DND-41 (cell line): ENCODE results near the gene HOXC10.

Experiments used
- CTCF ChIP-seq: IDR thresholded peaks from 2 replicates; pipeline ENCODE4 v1.5.1; 2012; ENCODE audit warnings: borderline replicate concordance, low read length, moderate library complexity, mild to moderate bottlenecking; ENCODE audit not compliant: poor library complexity, severe bottlenecking; ENCODE audit errors: extremely low read depth
- EZH2 ChIP-seq: IDR thresholded peaks from 3 replicates; pipeline ENCODE4 v1.6.1; 2012; ENCODE audit warnings: borderline replicate concordance, low read depth, mild to moderate bottlenecking, moderate library complexity, low read length, inconsistent platforms; ENCODE audit not compliant: severe bottlenecking

GRCh38 chr12:53987787-53988230 lies 2.9 kb downstream of the HOXC10 start:
- no peak for TF ChIP-seq CTCF
- no peak for TF ChIP-seq EZH2
